C1 segment of cervical spinal cord (tissue), 14 donors: ENCODE data around the gene PLVAP.
A peak's percentile ranks its signal among the peaks of the same experiment; 100 is the strongest.

Experiments used
- DNase-seq, 14 donors: peaks; one replicate each; lab custom pipeline; 2025; lab: John Stamatoyannopoulos, UW

Gene PLVAP

DNA sequence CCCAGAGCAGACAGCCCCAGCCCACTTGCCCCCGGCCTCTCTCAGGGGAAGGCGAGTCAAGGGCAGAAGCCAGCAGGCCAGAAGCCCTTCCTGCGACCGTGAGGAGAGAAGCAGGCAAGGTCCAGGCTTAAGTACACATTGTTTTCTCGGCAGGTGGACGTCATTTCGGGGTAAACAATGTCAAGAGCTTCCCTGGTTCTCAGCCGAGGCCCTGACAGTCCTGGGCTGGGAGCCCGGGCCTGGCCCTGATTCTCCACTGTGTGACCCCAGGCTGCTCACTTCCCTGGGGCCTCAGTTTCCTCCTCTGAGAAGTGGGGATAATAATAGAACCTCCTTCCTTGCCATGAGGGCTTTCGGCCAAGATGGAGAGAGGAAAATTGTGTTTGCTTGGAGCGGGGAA is 19.4 kb downstream of the PLVAP start:
- DNase-seq, result no peak

DNA sequence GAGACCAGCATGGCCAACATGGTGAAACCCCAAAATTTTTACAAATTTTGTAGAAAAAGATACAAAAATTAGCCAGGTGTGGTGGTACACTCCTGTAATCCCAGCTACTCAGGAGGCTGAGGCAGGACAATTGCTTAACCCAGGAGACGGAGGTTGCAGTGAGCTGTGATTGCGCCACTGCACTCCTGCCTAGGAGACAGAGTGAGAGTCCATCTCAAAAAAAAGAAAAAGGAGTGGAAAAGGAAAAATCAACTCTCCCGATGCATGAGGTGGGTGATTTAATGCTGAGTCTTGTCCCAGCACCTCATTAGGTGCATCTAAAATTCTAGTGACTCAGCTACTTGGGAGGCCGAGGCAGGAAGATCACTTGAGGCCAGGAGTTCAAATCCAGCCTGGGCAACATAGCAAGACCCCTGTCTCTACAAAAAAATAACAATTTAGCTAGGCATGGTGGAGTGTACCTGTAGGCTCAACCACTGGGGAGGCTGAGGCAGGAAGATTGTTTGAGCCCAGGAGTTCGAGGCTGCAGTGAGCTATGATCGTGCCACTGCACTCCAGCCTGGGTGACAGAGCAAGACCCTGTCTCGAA is 20.0 kb downstream of the PLVAP start:
- DNase-seq, result no peak

DNA sequence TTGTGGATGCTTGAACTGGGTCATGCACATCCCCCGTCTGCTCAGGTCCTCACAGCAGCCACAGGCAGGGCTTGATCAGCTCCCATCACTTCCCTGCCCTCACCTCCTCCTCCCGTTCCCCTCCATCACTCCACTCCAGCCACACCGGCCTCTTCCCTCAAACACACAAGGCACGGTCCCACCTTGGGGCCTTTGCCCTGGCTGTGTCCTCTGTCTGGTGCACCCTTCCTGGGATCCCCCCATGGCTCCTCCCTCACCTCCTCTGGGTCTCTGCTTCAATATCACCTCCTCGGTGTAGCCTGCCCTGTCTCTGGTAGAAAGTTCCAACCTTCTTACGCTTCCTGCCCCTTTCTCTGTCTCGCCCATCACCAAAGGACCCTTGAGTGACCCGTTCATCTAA is 23.8 kb downstream of the PLVAP start:
- DNase-seq, result no peak

DNA sequence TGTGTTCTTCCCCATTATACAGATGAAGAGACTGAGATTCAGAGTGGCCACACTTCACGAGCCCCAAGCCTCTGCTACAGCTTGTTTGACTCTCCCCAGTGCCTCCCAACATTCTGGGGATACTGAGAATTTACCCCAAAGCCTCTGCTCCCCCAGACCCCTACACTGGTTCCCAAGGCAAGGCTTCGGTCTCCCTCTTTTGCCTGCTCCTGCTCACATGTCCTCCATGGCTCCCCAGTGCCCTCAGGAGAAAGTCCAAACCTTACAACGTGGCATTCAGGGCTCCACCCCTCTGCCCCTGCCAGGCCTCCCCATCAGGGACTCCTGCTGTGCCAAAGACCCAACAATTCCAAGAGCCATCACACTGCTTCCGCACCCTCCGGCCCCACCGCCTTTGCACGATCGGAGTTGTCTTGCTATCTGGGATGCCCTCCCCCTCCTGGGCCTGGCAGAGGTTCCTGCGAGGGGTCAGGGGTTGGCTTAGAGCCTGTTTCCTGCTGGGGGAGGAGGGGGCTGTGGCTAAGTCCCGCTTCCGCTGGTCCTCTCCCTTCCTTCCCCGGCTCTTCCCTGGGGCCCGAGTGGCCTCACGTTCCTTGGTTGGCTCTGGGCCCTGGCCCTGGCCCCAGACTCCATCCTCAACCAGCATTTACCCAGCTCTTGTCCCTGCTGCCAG is 24.4 kb downstream of the PLVAP start:
- DNase-seq, result no peak

DNA sequence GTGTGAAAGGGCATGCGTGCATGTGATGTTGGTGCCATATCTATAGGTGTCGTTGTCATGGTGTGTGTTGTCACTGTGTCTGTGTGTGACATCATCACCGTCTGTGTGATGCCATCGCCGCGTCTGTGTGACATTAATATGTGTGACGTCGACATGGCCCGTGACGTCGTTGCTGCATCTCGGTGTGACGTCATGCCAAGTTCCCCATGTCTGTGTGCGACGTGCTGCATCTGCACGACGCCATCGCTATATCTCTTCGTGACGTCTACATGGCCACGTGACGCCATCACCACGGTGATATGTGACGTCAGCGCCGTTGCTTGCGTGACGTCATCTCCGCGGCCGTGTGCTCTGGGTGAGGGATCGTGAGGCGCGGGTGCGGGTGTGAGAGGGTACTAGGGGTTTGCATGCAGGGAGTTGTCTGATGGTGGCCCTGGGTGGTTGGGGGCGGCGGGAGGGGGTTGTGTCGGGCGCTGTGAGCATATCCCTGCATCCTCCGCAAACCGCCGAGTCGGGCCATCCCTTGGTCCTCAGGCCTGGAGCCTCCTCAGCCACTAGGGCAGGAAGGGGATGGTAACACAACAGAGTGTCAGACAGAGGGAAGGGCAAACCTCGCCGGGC is 25.2 kb downstream of the PLVAP start:
- no peak for DNase-seq

DNA sequence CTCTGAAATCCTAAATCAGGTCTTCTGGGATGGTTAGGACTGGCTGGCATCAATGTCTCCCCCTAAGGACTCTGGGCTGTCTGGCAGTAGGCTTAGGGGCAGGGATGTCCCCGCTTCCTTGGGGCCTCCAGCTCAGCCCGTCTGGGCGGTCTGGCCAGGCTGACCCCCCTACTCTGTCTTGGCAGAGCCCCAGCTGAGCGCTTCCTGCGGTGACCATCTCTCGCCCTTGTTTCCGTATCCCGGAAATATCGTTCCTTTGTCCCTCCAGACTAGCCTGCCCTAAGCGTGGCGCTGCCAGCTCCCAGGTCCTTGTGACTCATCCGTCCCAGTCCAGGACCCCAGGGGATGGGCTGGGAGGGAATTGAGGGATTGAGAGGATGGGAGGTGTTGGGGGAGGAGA is 28.4 kb downstream of the PLVAP start:
- DNase-seq, result peak in 3 of 14 donors; percentile 8 to 53 (median 17)

DNA sequence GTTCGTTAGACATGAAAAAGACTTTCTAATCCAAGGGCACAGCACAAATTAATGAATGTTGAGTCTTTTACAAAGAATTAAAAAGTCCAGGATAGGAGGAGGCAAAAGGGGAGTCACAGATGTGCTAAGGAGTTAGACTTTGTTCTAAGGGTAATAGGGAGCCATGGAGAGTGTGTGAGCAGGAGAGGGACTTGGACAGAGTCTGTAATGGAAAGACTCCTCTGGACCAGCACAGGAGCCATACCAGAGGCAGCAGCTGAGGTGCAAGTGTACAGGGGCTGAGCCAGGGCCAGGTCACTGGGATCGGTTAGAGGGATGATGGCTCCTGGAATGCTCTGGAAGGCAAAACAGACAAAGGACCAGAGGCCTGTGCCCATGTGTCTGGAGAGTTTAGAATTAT is 29.3 kb downstream of the PLVAP start:
- DNase-seq, result no peak

DNA sequence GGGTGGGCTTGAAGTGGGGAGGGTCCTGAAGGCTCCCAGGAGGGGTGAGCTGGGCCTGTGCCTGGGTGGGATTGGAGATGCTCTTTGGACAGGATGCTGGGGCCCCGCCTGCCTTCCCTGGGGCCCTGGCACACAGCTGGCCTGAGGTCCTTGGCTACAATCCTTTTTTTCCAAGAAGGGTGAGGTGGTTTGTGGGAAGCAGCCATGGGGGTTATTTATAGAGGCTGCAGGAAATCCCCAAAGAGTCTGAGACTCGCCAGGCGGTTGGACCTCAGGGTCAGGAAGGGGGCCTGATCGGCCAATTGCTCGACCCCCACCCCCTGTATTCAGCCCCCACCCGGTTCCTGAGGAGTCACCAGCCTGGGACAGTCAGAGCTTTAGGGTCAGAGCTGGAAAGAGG is 29.8 kb downstream of the PLVAP start:
- DNase-seq, result peak in 1 of 14 donors; percentile 24

DNA sequence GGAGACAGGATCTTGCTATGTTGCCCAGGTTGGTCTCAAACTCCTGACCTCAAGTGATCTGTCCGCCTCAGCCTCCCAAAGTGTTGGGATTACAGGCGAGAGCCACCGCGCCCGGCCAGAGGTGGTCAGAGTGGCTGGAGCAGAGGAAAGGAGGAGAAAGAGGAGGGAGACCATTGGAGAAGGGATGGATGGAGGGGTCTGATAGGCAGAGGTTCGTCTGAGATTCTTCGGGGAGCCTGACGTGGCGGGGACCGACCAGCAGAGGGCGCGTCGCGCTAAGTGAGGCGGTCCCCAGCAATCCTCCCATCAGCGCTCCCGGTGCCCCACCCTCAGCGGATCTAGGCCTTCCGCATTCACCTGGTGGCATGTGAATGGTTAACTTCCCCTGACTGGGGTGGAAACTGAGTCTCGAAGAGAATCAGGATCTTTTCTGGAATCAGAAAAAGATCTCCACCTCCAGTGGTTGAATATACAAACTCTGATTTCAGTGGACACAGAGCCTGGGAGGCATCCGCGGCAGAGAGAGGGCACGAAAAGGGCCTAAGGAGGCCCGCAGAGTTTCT is 31.0 kb downstream of the PLVAP start:
- peak in 10 of 14 donors; percentile 7 to 76 (median 31) for DNase-seq

DNA sequence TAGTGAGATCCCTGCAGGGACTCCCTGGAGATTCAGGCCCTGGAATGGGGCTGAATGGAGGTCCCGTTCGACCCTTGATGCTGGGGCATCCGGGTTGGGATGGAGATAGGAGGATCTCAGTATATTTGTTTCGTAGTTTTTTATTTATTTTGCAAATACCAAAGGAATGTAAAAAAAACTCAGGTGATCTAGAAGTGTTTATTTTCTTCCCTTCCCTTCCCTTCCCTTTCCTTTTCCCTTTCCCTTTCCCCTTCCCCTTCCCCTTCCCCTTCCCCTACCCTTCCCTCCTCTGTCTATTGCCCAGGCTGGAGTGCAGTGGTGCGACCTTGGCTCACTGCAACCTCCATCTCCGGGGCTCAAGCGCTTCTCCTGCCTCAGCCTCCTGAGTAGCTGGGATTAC is 35.3 kb downstream of the PLVAP start:
- no peak for DNase-seq

DNA sequence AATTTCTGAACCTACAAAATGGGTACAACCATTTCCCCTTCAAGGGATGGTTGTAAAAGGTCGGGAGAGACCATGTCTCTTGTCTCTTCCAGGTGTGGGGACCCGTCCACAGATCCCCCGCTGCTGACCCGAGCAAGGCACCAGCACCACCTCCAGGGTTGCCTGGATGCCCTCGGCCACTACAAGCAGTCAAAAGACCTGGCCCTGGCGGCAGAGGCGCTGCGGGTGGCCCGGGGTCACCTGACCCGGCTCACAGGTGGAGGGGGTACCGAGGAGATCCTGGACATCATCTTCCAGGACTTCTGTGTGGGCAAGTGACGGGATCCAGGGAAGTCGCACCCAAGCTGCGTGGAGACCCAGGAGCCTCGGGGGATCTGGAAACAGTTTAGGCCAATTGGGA is 35.8 kb downstream of the PLVAP start:
- DNase-seq, result no peak

DNA sequence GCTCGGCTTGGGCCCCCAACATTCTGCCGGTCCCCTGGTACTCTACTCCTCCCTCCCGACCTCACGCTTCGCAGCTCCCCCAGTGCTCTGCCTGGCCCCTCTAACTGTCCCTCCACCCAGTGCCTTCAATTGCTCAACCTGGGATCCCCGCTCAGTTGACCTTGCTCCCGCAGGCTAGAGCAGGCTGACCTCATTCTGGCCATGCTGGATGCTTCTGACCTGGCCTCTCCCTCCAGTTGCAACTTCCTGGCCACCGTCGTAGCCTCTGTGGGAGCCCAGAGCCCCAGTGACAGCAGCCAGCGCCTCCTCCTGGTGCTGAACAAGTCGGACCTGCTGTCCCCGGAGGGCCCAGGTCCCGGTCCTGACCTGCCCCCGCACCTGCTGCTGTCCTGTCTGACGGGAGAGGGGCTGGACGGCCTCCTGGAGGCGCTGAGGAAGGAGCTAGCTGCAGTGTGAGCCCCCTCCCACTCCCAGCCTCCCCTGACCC is 36.2 kb downstream of the PLVAP start:
- no peak for DNase-seq

DNA sequence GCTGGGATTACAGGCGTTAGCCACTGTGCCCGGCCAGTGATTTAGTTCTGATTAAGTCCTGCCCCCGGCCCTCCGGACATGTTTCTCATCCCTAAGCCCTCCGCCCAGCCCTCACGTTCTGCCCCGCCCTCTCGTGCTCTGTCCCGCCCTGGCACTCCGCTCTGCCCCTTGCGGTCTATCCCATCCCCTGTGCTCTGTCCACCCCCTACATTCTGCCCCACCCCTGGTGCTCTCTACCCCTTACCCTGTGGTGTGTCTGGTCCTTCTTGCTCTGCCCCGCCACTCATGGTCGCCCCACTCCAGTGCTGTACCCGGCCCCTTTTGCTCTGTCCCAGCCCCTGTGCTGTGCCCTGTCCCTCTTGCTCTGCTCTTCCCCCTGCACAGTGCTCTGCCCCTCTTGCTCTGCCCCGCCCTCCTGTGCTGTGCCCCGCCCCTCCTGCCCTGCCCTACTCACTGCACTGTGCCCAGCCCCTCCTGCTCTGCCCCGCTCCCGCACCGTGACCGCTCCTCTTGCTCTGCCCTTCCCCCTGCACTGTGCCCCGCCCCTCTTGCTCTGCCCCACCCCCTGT is 36.8 kb downstream of the PLVAP start:
- no peak for DNase-seq

DNA sequence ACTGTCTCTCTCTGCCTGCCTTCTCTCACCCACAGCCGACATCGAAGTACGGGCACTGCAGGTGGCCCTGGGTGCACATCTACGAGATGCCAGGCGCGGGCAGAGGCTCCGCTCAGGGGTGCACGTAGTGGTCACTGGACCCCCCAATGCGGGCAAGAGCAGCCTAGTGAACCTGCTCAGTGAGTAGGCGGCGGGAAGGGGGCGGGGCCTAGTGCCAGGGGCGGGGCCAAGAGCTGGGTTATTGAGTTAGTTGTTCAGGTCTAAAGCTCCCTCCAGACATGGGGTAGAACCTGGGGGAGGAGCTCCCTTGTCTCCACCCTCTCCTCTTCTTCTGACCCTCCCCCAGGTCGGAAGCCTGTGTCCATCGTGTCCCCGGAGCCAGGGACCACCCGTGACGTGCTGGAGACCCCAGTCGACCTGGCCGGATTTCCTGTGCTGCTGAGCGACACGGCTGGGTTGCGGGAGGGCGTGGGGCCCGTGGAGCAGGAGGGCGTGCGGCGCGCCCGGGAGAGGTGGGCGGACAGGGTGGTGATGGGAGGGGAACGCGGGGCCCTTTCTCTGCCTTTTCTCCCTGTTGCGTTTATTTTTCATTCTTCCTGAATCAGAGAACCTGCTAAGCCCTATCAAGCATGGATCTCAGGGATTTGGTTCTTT is 37.9 kb downstream of the PLVAP start:
- no peak for DNase-seq

DNA sequence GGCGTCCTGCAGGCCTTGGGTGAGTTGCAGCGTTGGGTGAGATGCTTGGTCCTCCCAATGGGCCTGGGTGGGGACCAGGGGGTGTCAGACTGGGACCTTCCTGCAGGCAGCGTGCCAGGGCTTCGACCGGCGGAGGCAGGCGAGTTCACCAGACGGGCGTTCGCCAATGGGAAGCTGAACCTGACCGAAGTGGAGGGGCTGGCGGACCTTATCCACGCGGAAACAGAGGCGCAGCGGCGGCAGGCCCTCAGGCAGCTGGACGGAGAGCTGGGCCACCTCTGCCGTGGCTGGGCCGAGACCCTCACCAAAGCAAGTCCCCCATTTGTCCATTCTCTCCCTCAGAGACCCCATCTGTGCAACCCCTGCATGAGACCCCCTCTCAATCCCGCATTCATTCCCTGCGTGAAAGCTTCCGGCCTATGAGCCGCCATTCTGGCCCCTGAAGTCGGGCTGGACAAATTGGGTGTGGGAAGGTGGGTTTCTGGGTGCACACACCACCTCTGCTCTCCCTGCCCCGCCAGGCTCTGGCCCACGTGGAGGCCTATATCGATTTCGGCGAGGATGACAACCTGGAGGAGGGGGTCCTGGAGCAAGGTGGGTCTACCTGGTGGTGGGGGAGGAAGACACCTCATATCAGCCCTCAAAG is 38.6 kb downstream of the PLVAP start:
- DNase-seq, result peak in 1 of 14 donors; percentile 9

DNA sequence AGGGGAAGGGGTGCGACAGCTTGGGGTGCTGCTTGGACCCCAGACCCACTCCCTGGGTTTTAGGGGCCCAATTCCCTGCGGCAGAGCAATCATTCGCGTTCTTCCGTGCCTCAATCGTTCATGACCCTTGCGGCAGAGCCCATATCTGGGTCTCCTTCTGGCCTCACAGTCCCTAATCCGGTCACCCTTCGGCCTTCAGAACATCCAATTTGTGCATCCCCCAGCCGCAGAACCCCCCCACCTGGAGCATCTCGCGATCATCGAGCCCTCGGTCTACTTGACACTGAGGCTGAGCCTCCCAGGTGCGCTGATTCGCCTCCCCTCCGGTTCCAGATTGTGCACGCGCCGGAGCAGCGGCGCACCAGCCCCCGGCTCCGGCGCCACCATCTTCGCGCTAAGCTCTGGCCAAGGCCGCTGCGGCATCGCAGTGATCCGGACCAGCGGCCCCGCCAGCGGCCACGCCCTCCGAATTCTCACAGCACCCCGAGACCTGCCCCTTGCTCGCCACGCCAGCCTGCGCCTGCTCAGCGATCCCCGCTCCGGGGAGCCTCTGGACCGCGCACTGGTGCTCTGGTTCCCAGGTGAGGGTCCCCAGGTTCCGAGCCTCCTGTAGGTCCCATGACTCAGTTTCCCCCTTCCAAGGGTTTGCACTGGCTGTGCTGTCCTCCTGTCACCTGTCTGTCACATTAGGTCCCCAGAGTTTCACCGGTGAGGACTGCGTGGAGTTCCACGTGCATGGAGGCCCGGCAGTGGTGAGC is 39.3 kb downstream of the PLVAP start:
- no peak for DNase-seq

DNA sequence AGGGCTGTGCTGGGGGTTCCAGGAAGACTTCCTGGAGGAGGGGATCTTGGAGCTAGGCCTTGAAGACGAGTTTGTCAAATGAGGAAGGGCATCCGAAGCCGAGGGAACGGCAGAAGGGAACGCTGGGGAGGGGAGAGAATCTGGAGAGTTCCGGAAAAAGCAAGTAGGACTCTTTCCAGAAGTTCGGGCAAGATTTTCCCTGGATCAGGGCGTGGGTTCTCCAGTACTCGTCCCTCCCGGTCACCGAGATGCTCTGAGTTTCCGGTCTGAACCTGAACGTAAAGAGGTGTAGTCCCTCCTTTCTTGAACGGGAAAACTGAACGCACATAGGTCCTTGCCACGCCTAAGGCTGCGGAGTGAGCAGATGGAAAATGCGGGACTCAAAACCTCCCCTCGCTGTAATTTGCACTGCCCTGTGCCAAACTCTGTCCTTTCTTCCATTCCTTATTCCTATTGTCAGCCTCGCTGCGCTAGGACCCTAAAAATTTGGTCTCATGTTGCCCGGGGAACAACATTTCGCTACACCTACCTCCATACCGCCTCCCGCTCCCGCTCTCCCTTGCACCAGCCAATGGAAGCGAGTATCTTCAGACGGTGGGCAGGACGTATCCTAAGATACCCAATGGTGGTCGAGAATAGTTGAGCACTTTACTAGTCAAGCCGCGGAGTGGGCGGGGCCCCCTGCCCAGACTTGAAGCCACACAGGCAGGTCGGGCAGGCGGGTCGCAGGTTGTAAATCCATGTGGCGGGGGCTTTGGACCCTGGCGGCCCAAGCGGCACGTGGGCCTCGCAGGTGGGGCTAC is 40.1 kb downstream of the PLVAP start, which contains the start of gene GTPBP3:
Gene GTPBP3 (plus strand): TSS at position 682 of the 803 bp plus-strand sequence. CDS start 59 bp downstream, at position 741.
- DNase-seq, result peak; percentile 42 to 100 (median 89)

DNA sequence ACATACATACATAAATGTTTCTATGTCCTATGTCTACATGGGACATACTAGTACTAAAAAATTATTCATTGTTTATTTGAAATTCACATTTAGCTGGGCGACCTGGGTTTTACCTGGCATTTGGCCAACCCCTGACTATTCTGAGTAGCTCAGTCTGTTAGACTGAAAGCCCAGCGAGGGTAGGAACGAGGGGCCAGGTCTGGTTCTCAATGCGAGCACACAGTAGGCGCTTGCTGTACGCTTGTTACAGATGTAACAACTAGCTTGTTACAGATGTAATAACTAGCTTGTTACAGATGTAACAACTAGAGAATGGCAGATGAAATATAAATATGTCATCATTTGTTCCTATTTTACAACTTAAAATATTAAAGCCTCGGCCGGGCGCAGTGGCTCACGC is 41.6 kb downstream of the PLVAP start:
- DNase-seq, result no peak
